Upper lobe of right lung (tissue), 1 donor: ENCODE results near the gene LMBR1L. TPM values are rescaled to one million over a fixed set of nuclear protein-coding genes. Genes with fewer than 3 reads are reported as not detected.
"Not testable (repeated sequence)": the region's sequence is repeated elsewhere in the genome, so short reads cannot be mapped to it uniquely, and the experiment has no call there.

ENCODE experiments used
- ATAC-seq: fragments of 200-7000 bp; cut with Tn5 transposase; one replicate; pipeline ENCODE4 v1.9.1; 2020; ENCODE audit warnings: mild to moderate bottlenecking, moderate library complexity
- DNase-seq: peaks from one replicate; pipeline ENCODE4 v3.0.0-alpha.2; 2020
- H3K27ac ChIP-seq: fragments of 200-600 bp; one replicate; pipeline ENCODE4 v1.8.0; 2022
- H3K27me3 ChIP-seq: fragments of 200-600 bp; one replicate; pipeline ENCODE4 v1.8.0; 2022; ENCODE audit warnings: mild to moderate bottlenecking
- H3K36me3 ChIP-seq: fragments of 200-600 bp; one replicate; pipeline ENCODE4 v1.8.0; 2022
- H3K4me1 ChIP-seq: fragments of 200-600 bp; one replicate; pipeline ENCODE4 v1.8.0; 2022
- H3K4me3 ChIP-seq: fragments of 200-600 bp; one replicate; pipeline ENCODE4 v1.8.0; 2022; ENCODE audit warnings: mild to moderate bottlenecking
- H3K9me3 ChIP-seq: fragments of 200-600 bp; one replicate; pipeline ENCODE4 v1.8.0; 2022
- CTCF ChIP-seq: fragments of 200-600 bp; IDR thresholded peaks from one replicate; pipeline ENCODE4 v1.8.0; 2022; ENCODE audit warnings: antibody characterized with exemption
- intact Hi-C: fragments of 100-400 bp; cut with DNase I; formaldehyde crosslinking; loops from one replicate; pipeline ENCODE4 v1.11.0; 2022
- total RNA-seq: library from RNA; stranded (reverse); fragmentation: NEBNext Ultra II Directional; extraction: Animal tissue kit (Norgen Biotek cat#: 25700); gene quantifications from one replicate; pipeline ENCODE4 v1.2.1, GENCODE V29; 2021
- donor health status: DM: no; HTN: yes; CAD: no; lungs with severe emphysema.

The LMBR1L gene
- total RNA-seq, 1 donor from 2014 or later = 54.3 TPM

GRCh38 chr12:49129332-49130150 lies 18.9 kb upstream of the LMBR1L start:
- no peaks in the 10 kb centered on the region for H3K9me3 ChIP-seq
- peak overlapping the region; percentile 100 for H3K27ac ChIP-seq
- H3K27me3 ChIP-seq = no peaks in the 10 kb centered on the region
- DNase-seq = no peak
- ATAC-seq = no peak
- intact Hi-C loops = loop anchor here (10.0 kb wide), 2 partner anchors 55 to 105 kb away; no protein-coding TSS in a partner anchor
- peaks cover 30% of the 10 kb centered on the region for H3K36me3 ChIP-seq
- no peak for TF ChIP-seq CTCF
- peaks cover 22% of the 10 kb centered on the region for H3K4me1 ChIP-seq
- peak overlapping the region; percentile 100 for H3K4me3 ChIP-seq

- H3K4me3 ChIP-seq, H3K27me3 ChIP-seq, H3K9me3 ChIP-seq, ATAC-seq, H3K27ac ChIP-seq, DNase-seq: not testable (repeated sequence)
- peaks cover 22% of the 10 kb centered on the region for H3K4me1 ChIP-seq
- intact Hi-C loops = loop anchor here (10.0 kb wide), 1 partner anchor 53 kb away; no protein-coding TSS in a partner anchor
- peaks cover 30% of the 10 kb centered on the region for H3K36me3 ChIP-seq
Observed at GRCh38 chr12:49127971-49128370, 17.3 kb upstream of the LMBR1L start.

- DNase-seq (no peak), ATAC-seq (no peak)
- Histone ChIP-seq H3K4me1 (peaks cover 15% of the 10 kb centered on the region), H3K4me3 (no peak overlapping the region), H3K9me3 (no peaks in the 10 kb centered on the region), H3K36me3 (peaks cover 30% of the 10 kb centered on the region), H3K27me3 (no peaks in the 10 kb centered on the region), H3K27ac (no peak overlapping the region)
- TF ChIP-seq CTCF = no peak
- intact Hi-C loops = loop anchor here (10.0 kb wide), 1 partner anchor 52 kb away; no protein-coding TSS in a partner anchor
Observed at GRCh38 chr12:49126852-49127763, 16.5 kb upstream of the LMBR1L start.

- no peaks in the 10 kb centered on the region for H3K4me1 ChIP-seq
- peak; percentile 60 for TF ChIP-seq CTCF
- peak; percentile 96 for ATAC-seq
- DNase-seq = no peak
- intact Hi-C loops = loop anchor here (10.0 kb wide), 1 partner anchor 46 kb away; no protein-coding TSS in a partner anchor
- H3K4me3 ChIP-seq = no peak overlapping the region
- H3K36me3 ChIP-seq = no peaks in the 10 kb centered on the region
- H3K9me3 ChIP-seq = no peaks in the 10 kb centered on the region
- no peak overlapping the region for H3K27ac ChIP-seq
- H3K27me3 ChIP-seq = no peaks in the 10 kb centered on the region
Observed at GRCh38 chr12:49121047-49121696, 10.5 kb upstream of the LMBR1L start.

GRCh38 chr12:49111206-49111605 lies 559 bp upstream of the LMBR1L start:
- TF ChIP-seq CTCF = no peak
- no peaks in the 10 kb centered on the region for H3K27me3 ChIP-seq
- H3K36me3 ChIP-seq = no peaks in the 10 kb centered on the region
- H3K4me1 ChIP-seq = peaks cover 31% of the 10 kb centered on the region
- H3K27ac ChIP-seq = peak overlapping the region; percentile 93
- peak overlapping the region; percentile 72 for H3K4me3 ChIP-seq
- no peak for DNase-seq
- no peaks in the 10 kb centered on the region for H3K9me3 ChIP-seq
- ATAC-seq = no peak
- intact Hi-C loops = no loop called here
